Measurements from ENCODE around the gene GZMM. TPM values are rescaled to one million over a fixed set of nuclear protein-coding genes. Genes with fewer than 3 reads are reported as not detected.

GZMM gene
- total RNA-seq, 1 experiment from 2014 or later: 0.59 TPM

DNA sequence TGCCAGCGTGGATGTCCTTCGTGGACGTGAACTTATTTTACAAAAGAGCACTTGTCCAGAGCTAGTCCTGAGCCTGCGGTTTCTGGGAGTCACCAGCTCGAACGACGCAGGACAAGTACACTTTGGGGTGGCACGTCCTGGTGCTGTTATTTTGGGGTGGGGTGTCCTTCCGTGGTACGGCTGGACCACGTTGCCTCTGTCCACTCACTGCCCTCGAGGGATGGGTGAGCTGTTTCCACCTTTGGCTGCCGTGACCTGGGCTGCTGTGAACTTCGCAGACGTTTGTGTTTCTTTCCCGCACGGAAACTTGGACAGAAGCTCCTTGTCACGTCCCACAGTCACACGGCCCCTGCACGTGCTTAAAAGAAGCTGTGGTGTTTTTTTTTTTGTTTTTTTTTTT, 11.0 kb downstream of the GZMM start:
- ChIA-PET CTCF (interaction anchor here (2.8 kb wide), 1 partner anchor 44 kb away, joined by 12 read pairs; no protein-coding TSS in a partner anchor), POLR2A (no interaction called here), RAD21 (ENCODE audit: low non-redundant PET in 1 of 2, low total read pairs in 2 of 2, uncharacterized antibody in 2 of 2, unreplicated experiment in 2 of 2) (no interaction called here)
- Histone ChIP-seq H3K36me3 (ENCODE audit: control insufficient read depth in 1 of 2, insufficient read depth in 2 of 2, low read length in 2 of 2) (no peaks in the 10 kb centered on the region), H3K4me2 (ENCODE audit: low read length) (no peak overlapping the region), H3K4me3 (replicated peaks in 1 of 2; ENCODE audit: low read depth in 1 of 2, low read length in 2 of 2) (no peak overlapping the region), H3K27ac (ENCODE audit: low read depth, low read length) (no peak overlapping the region), H3K9me3 (ENCODE audit: control insufficient read depth in 1 of 2, insufficient read depth in 1 of 2, low read depth in 1 of 2, low read length in 2 of 2) (no peaks in the 10 kb centered on the region), H3K79me2 (ENCODE audit: insufficient read depth, low read length) (no peaks in the 10 kb centered on the region), H3K4me1 (ENCODE audit: control insufficient read depth in 1 of 2, insufficient read depth in 2 of 2, low read length in 2 of 2) (peaks cover 17 to 18% of the 10 kb centered on the region in 2 experiments), H2AFZ (ENCODE audit: low read depth, low read length, poor library complexity, severe bottlenecking) (no peak overlapping the region), H3K9ac (ENCODE audit: low read length) (no peak overlapping the region), H3K27me3 (ENCODE audit: insufficient read depth, low read length) (no peaks in the 10 kb centered on the region), H3K9me2 (ENCODE audit: insufficient read depth) (no peaks in the 10 kb centered on the region), H4K20me1 (ENCODE audit: insufficient read depth) (no peaks in the 10 kb centered on the region)
- DNase-seq (ENCODE audit: low read depth, low spot score) (no peak), ATAC-seq (no peak)
- no peak for TF ChIP-seq CBX3 (IDR thresholded peaks at IDR 0.05; ENCODE audit: low read depth)
- TF ChIP-seq RAD21 (IDR thresholded peaks at IDR 0.05; ENCODE audit: low read depth): no peak
- TF ChIP-seq TCF7L2 (IDR thresholded peaks at IDR 0.05; ENCODE audit: borderline replicate concordance, extremely low read depth, insufficient read depth, insufficient read length): no peak
- TF ChIP-seq, protein P1, sequence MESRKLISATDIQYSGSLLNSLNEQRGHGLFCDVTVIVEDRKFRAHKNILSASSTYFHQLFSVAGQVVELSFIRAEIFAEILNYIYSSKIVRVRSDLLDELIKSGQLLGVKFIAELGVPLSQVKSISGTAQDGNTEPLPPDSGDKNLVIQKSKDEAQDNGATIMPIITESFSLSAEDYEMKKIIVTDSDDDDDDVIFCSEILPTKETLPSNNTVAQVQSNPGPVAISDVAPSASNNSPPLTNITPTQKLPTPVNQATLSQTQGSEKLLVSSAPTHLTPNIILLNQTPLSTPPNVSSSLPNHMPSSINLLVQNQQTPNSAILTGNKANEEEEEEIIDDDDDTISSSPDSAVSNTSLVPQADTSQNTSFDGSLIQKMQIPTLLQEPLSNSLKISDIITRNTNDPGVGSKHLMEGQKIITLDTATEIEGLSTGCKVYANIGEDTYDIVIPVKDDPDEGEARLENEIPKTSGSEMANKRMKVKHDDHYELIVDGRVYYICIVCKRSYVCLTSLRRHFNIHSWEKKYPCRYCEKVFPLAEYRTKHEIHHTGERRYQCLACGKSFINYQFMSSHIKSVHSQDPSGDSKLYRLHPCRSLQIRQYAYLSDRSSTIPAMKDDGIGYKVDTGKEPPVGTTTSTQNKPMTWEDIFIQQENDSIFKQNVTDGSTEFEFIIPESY (IDR thresholded peaks at IDR 0.05; ENCODE audit: extremely low read depth, insufficient replicate concordance, low read length): no peak
- TF ChIP-seq EZH2phosphoT487 (IDR thresholded peaks at IDR 0.05; ENCODE audit: borderline replicate concordance): no peak
- no peak for TF ChIP-seq ZNF274 (IDR thresholded peaks at IDR 0.05; ENCODE audit: low read depth, low read length)
- no peak for TF ChIP-seq YY1 (IDR thresholded peaks at IDR 0.05; ENCODE audit: extremely low read depth, insufficient replicate concordance, low read depth, low read length)
- TF ChIP-seq, protein P2, sequence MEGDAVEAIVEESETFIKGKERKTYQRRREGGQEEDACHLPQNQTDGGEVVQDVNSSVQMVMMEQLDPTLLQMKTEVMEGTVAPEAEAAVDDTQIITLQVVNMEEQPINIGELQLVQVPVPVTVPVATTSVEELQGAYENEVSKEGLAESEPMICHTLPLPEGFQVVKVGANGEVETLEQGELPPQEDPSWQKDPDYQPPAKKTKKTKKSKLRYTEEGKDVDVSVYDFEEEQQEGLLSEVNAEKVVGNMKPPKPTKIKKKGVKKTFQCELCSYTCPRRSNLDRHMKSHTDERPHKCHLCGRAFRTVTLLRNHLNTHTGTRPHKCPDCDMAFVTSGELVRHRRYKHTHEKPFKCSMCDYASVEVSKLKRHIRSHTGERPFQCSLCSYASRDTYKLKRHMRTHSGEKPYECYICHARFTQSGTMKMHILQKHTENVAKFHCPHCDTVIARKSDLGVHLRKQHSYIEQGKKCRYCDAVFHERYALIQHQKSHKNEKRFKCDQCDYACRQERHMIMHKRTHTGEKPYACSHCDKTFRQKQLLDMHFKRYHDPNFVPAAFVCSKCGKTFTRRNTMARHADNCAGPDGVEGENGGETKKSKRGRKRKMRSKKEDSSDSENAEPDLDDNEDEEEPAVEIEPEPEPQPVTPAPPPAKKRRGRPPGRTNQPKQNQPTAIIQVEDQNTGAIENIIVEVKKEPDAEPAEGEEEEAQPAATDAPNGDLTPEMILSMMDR (IDR thresholded peaks at IDR 0.05 in 2 of 3, conservative IDR thresholded peaks at IDR 0.05 in 1 of 3; ENCODE audit: borderline replicate concordance in 1 of 3, insufficient read depth in 1 of 3, low read depth in 2 of 3, low read length in 2 of 3): no peak
- no peak for TF ChIP-seq EGR1 (IDR thresholded peaks at IDR 0.05; ENCODE audit: low read depth)
- TF ChIP-seq POLR2AphosphoS5 (IDR thresholded peaks at IDR 0.05; ENCODE audit: low read depth, low read length): no peak
- BruUV-seq (replicated peaks): no TSS peak
- intact Hi-C loops (cut with micrococcal nuclease): no loop called here

Data from HCT116 (cell line).